Neural cell (in vitro differentiated cells): Measurements from ENCODE around the gene EXOC8. TPM values are rescaled to one million over a fixed set of nuclear protein-coding genes. Genes with fewer than 3 reads are reported as not detected.

Experiments
- H2AFZ ChIP-seq: fragments of 200-600, 300-800 bp; sonication (generic), shearing (Covaris generic); 2 replicates; pipeline ENCODE4 v1.6.0; 2014; ENCODE audit warnings: low read depth, mild to moderate bottlenecking, antibody characterized with exemption, low read length, moderate library complexity
- H3F3A ChIP-seq: fragments of 200-600 bp; shearing (Covaris generic); 2 replicates; pipeline ENCODE4 v1.6.1; 2016; ENCODE audit warnings: mild to moderate bottlenecking, moderate library complexity, mixed read lengths, antibody characterized with exemption, low read length; ENCODE audit not compliant: insufficient read depth, poor library complexity, severe bottlenecking
- H3K27ac ChIP-seq: fragments of 200-600, 300-800 bp; sonication (generic), shearing (Covaris generic); 2 replicates; pipeline ENCODE4 v1.5.1; 2014; ENCODE audit warnings: mild to moderate bottlenecking, low read length, moderate library complexity
- H3K27me3 ChIP-seq: fragments of 300-800, 200-600 bp; sonication (generic), shearing (Covaris generic); 2 replicates; pipeline ENCODE4 v1.6.0; 2014; ENCODE audit warnings: mild to moderate bottlenecking, low read depth, low read length, moderate library complexity; ENCODE audit not compliant: insufficient read depth
- H3K36me3 ChIP-seq: fragments of 300-800, 200-600 bp; sonication (generic), shearing (Covaris generic); 2 replicates; pipeline ENCODE4 v1.5.1; 2014; ENCODE audit warnings: mild to moderate bottlenecking, antibody characterized with exemption, low read length, moderate library complexity; ENCODE audit not compliant: insufficient read depth
- H3K4me2 ChIP-seq: fragments of 300-800, 200-600 bp; sonication (generic), shearing (Covaris generic); 2 replicates; pipeline ENCODE4 v1.6.0; 2014; ENCODE audit warnings: mild to moderate bottlenecking, low read length
- H3K4me3 ChIP-seq: fragments of 300-800, 200-600 bp; sonication (generic), shearing (Covaris generic); 2 replicates; pipeline ENCODE4 v1.5.1; 2014; ENCODE audit warnings: mild to moderate bottlenecking, low read length, moderate library complexity
- H3K79me2 ChIP-seq: fragments of 200-600 bp; shearing (Covaris generic); replicated peaks from 2 replicates; pipeline ENCODE4 v1.6.0; 2014; ENCODE audit warnings: mild to moderate bottlenecking, low read length, moderate library complexity; ENCODE audit not compliant: insufficient read depth
- H3K9ac ChIP-seq: fragments of 300-800, 200-600 bp; sonication (generic), shearing (Covaris generic); 2 replicates; pipeline ENCODE4 v1.6.1; 2016; ENCODE audit warnings: mild to moderate bottlenecking, low read length, mixed read lengths
- H3K9me2 ChIP-seq: fragments of 200-600 bp; shearing (Covaris generic); 2 replicates; pipeline ENCODE4 v1.6.1; 2016; ENCODE audit warnings: mild to moderate bottlenecking, low read length, mixed read lengths; ENCODE audit not compliant: insufficient read depth
- H3K9me3 ChIP-seq: fragments of 200-600, 300-800 bp; sonication (generic), shearing (Covaris generic); 2 replicates; pipeline ENCODE4 v1.6.1; 2016; ENCODE audit warnings: mild to moderate bottlenecking, mixed run types, low read length, moderate library complexity, mixed read lengths
- H4K20me1 ChIP-seq: fragments of 200-600 bp; shearing (Covaris generic); 2 replicates; pipeline ENCODE4 v1.6.1; 2016; ENCODE audit warnings: mild to moderate bottlenecking, mixed run types; ENCODE audit not compliant: insufficient read depth
- EP300 ChIP-seq: fragments of 450-650 bp; conservative IDR thresholded peaks from 2 replicates; pipeline ENCODE4 v1.6.1; 2014; ENCODE audit warnings: antibody characterized with exemption, mild to moderate bottlenecking, moderate library complexity; ENCODE audit not compliant: poor library complexity, severe bottlenecking
- EZH2 ChIP-seq: fragments of 200-600, 300-800 bp; shearing (Covaris generic), sonication (generic); IDR thresholded peaks from 2 replicates; pipeline ENCODE4 v1.6.1; 2014; ENCODE audit warnings: antibody characterized with exemption, low read length, borderline replicate concordance, mild to moderate bottlenecking; ENCODE audit not compliant: insufficient read depth, poor library complexity, severe bottlenecking
- MXI1 ChIP-seq: fragments of 450-650 bp; conservative IDR thresholded peaks from 2 replicates; pipeline ENCODE4 v1.6.1; 2014; ENCODE audit warnings: antibody characterized with exemption, mild to moderate bottlenecking; ENCODE audit not compliant: poor library complexity, severe bottlenecking
- POLR2AphosphoS5 ChIP-seq: IDR thresholded peaks from 2 replicates; pipeline ENCODE4 v1.6.1; 2012
- RAD21 ChIP-seq: fragments of 450-650 bp; conservative IDR thresholded peaks from 2 replicates; pipeline ENCODE4 v1.6.1; 2014; ENCODE audit warnings: antibody characterized with exemption, mild to moderate bottlenecking, moderate library complexity
- SMC3 ChIP-seq: fragments of 450-650 bp; conservative IDR thresholded peaks from 2 replicates; pipeline ENCODE4 v1.6.1; 2014; ENCODE audit warnings: antibody characterized with exemption, mild to moderate bottlenecking, moderate library complexity; ENCODE audit not compliant: poor library complexity
- TAF1 ChIP-seq: IDR thresholded peaks from 2 replicates; pipeline ENCODE4 v1.6.1; 2012; ENCODE audit warnings: low read depth
- polyA plus RNA-seq: library from polyadenylated mRNA; depleted of rRNA; stranded (reverse); fragments of >200 nt; gene quantifications from 2 replicates; pipeline ENCODE4 v1.2.3, GENCODE V29; 2014
- TF ChIP-seq, protein P1 (sequence below): fragments of 450-650 bp; IDR thresholded peaks from 2 replicates; pipeline ENCODE4 v1.5.1; 2014; ENCODE audit warnings: antibody characterized with exemption, mild to moderate bottlenecking, moderate library complexity; ENCODE audit not compliant: poor library complexity, severe bottlenecking
- TF ChIP-seq, protein P2 (sequence below): IDR thresholded peaks from 2 replicates; pipeline ENCODE4 v1.6.1; 2012; ENCODE audit warnings: borderline replicate concordance

Gene EXOC8
- polyA plus RNA-seq, 1 donor from 2014 or later: 12.9 TPM

DNA sequence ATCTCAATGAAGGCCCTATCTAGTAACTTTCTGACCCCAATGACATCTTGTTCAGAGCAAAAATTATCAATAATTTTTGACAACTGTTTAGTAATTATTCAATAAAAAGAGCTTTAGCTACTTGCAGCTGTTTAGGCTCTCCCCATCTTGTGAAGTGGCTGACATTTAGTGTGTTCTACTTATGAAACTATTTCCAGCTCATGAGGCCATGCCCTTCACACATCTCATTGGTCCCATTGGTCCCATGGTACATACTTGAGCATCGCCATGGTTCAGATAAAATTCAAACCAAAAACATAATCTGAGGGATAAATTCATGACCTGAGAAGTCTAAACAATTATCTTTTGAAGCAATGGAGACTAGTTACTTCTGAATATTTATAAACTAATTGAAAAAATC lies 24.7 kb upstream of the EXOC8 start:
- Histone ChIP-seq H3K27ac (no peak overlapping the region), H4K20me1 (no peaks in the 10 kb centered on the region), H3K36me3 (no peaks in the 10 kb centered on the region), H3K4me3 (no peak overlapping the region), H3F3A (no peaks in the 10 kb centered on the region), H3K9ac (no peak overlapping the region), H3K9me3 (no peaks in the 10 kb centered on the region), H3K79me2 (no peaks in the 10 kb centered on the region), H2AFZ (no peak overlapping the region), H3K9me2 (no peaks in the 10 kb centered on the region), H3K27me3 (no peaks in the 10 kb centered on the region), H3K4me2 (no peak overlapping the region)
- TF ChIP-seq, protein P1, sequence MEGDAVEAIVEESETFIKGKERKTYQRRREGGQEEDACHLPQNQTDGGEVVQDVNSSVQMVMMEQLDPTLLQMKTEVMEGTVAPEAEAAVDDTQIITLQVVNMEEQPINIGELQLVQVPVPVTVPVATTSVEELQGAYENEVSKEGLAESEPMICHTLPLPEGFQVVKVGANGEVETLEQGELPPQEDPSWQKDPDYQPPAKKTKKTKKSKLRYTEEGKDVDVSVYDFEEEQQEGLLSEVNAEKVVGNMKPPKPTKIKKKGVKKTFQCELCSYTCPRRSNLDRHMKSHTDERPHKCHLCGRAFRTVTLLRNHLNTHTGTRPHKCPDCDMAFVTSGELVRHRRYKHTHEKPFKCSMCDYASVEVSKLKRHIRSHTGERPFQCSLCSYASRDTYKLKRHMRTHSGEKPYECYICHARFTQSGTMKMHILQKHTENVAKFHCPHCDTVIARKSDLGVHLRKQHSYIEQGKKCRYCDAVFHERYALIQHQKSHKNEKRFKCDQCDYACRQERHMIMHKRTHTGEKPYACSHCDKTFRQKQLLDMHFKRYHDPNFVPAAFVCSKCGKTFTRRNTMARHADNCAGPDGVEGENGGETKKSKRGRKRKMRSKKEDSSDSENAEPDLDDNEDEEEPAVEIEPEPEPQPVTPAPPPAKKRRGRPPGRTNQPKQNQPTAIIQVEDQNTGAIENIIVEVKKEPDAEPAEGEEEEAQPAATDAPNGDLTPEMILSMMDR: no peak
- TF ChIP-seq RAD21 (no peak), POLR2AphosphoS5 (no peak), EP300 (no peak), MXI1 (no peak), TAF1 (no peak), SMC3 (no peak), EZH2 (no peak)
- TF ChIP-seq, protein P2, sequence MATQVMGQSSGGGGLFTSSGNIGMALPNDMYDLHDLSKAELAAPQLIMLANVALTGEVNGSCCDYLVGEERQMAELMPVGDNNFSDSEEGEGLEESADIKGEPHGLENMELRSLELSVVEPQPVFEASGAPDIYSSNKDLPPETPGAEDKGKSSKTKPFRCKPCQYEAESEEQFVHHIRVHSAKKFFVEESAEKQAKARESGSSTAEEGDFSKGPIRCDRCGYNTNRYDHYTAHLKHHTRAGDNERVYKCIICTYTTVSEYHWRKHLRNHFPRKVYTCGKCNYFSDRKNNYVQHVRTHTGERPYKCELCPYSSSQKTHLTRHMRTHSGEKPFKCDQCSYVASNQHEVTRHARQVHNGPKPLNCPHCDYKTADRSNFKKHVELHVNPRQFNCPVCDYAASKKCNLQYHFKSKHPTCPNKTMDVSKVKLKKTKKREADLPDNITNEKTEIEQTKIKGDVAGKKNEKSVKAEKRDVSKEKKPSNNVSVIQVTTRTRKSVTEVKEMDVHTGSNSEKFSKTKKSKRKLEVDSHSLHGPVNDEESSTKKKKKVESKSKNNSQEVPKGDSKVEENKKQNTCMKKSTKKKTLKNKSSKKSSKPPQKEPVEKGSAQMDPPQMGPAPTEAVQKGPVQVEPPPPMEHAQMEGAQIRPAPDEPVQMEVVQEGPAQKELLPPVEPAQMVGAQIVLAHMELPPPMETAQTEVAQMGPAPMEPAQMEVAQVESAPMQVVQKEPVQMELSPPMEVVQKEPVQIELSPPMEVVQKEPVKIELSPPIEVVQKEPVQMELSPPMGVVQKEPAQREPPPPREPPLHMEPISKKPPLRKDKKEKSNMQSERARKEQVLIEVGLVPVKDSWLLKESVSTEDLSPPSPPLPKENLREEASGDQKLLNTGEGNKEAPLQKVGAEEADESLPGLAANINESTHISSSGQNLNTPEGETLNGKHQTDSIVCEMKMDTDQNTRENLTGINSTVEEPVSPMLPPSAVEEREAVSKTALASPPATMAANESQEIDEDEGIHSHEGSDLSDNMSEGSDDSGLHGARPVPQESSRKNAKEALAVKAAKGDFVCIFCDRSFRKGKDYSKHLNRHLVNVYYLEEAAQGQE: no peak

DNA sequence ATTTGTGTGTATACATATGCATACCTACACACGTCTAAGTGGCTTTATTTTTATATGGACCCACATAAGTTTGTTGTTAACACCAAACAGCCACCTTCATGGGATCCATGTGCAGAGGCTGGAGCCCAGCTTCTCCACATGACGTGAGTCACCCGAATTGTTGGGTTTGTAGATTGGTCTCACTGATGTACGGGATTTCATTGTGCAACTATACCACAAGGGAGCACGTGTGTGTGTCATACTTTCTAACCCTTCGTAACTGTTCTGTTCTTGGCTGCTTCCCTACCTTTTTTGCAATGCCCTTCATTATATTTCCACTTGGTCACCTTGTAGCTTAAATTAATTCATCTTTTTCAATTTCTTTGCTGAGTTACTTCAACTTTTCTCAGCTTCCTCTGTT lies 21.5 kb upstream of the EXOC8 start:
- H4K20me1 ChIP-seq: no peaks in the 10 kb centered on the region
- H3K9me3 ChIP-seq: no peaks in the 10 kb centered on the region
- no peaks in the 10 kb centered on the region for H3K36me3 ChIP-seq
- no peak overlapping the region for H3K27ac ChIP-seq
- no peaks in the 10 kb centered on the region for H3F3A ChIP-seq
- no peaks in the 10 kb centered on the region for H3K27me3 ChIP-seq
- H3K9me2 ChIP-seq: no peaks in the 10 kb centered on the region
- H3K79me2 ChIP-seq: no peaks in the 10 kb centered on the region
- no peak overlapping the region for H3K4me2 ChIP-seq
- no peak overlapping the region for H2AFZ ChIP-seq
- no peak overlapping the region for H3K4me3 ChIP-seq
- TF ChIP-seq EZH2 (no peak), MXI1 (no peak), RAD21 (no peak), POLR2AphosphoS5 (no peak), EP300 (no peak), SMC3 (no peak), TAF1 (no peak)
- TF ChIP-seq, protein P2: no peak
- TF ChIP-seq, protein P1: no peak
- H3K9ac ChIP-seq: no peak overlapping the region
